Activated T-helper 17 cell treated with anti-CD3 and anti-CD28 coated beads, Interleukin-2, amount 50 U/mL, for 72 hours (primary cell): ENCODE data around the gene PCDH10. TPM values are rescaled to one million over a fixed set of nuclear protein-coding genes. Genes with fewer than 3 reads are reported as not detected.
"Not testable (repeated sequence)": the region's sequence is repeated elsewhere in the genome, so short reads cannot be mapped to it uniquely, and the experiment has no call there.

Source experiments
- ATAC-seq: fragments of 150-1000 bp; cut with Tn5 transposase; replicated peaks from 2 replicates; pipeline ENCODE4 v1.10.0; 2021; ENCODE audit warnings: mild to moderate bottlenecking, moderate library complexity
- H3K27ac Mint-ChIP-seq: one replicate; pipeline ENCODE4 v1.8.0; 2022; ENCODE audit warnings: mixed read lengths
- H3K27me3 Mint-ChIP-seq: one replicate; pipeline ENCODE4 v1.8.0; 2022; ENCODE audit warnings: mixed read lengths
- H3K36me3 Mint-ChIP-seq: one replicate; pipeline ENCODE4 v1.8.0; 2022; ENCODE audit warnings: low read depth, mild to moderate bottlenecking, mixed read lengths
- H3K4me1 Mint-ChIP-seq: one replicate; pipeline ENCODE4 v1.8.0; 2022; ENCODE audit warnings: mixed read lengths
- H3K4me3 Mint-ChIP-seq: one replicate; pipeline ENCODE4 v1.8.0; 2022; ENCODE audit warnings: mild to moderate bottlenecking, mixed read lengths
- H3K9me3 Mint-ChIP-seq: one replicate; pipeline ENCODE4 v1.8.0; 2022; ENCODE audit warnings: mixed read lengths
- total RNA-seq, 2 donors: library from RNA; stranded (reverse); gene quantifications; one replicate each; pipeline ENCODE4 v1.2.3, GENCODE V29; 2022

The PCDH10 gene
- total RNA-seq, 2 donors from 2014 or later, result not detected

- Mint-ChIP-seq H3K27me3 (peaks cover 5% of the 10 kb centered on the region), H3K4me1 (peaks cover 5% of the 10 kb centered on the region), H3K36me3 (peaks cover 5% of the 10 kb centered on the region), H3K4me3 (no peak overlapping the region), H3K9me3 (peaks cover 4% of the 10 kb centered on the region), H3K27ac (no peak overlapping the region)
- ATAC-seq, result no peak
Observed at GRCh38 chr4:133157460-133158160, 8.5 kb downstream of the PCDH10 start.

DNA sequence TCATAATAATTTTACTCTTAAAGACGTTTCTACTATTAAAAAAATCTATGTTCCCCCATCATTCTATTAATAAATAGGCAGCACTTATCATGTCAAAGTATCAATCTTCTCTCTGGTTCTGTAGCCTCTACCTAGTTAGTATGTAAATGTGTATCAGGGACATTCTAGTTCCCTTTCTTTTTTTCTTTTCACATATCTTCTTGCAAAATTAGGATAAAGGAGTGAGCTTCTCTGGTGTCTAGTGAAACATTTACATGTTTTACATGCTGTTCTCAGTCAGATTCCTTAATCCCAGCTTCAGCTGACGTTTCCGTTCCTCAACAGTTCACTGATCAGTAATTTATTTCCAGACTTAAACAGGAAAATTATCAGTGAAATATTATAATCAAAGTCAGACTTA is 11.8 kb downstream of the PCDH10 start:
- H3K36me3 Mint-ChIP-seq, result no peaks in the 10 kb centered on the region
- H3K9me3 Mint-ChIP-seq, result no peaks in the 10 kb centered on the region
- H3K27me3 Mint-ChIP-seq, result no peaks in the 10 kb centered on the region
- ATAC-seq, result no peak
- no peaks in the 10 kb centered on the region for H3K4me1 Mint-ChIP-seq
- no peak overlapping the region for H3K4me3 Mint-ChIP-seq
- H3K27ac Mint-ChIP-seq, result no peak overlapping the region

GRCh38 chr4:133161570-133162295 is 12.6 kb downstream of the PCDH10 start:
- Mint-ChIP-seq H3K27ac (no peak overlapping the region), H3K9me3 (no peaks in the 10 kb centered on the region), H3K27me3 (no peaks in the 10 kb centered on the region), H3K36me3 (no peaks in the 10 kb centered on the region), H3K4me3 (no peak overlapping the region), H3K4me1 (no peaks in the 10 kb centered on the region)
- no peak for ATAC-seq

DNA sequence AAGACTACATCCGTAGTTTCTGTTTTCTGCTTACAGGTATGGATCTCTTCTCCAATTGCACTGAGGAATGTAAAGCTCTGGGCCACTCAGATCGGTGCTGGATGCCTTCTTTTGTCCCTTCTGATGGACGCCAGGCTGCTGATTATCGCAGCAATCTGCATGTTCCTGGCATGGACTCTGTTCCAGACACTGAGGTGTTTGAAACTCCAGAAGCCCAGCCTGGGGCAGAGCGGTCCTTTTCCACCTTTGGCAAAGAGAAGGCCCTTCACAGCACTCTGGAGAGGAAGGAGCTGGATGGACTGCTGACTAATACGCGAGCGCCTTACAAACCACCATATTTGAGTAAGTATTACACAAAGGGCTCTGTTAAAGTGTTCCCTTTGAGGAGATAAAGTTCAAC is 13.8 kb downstream of the PCDH10 start:
- H3K27ac Mint-ChIP-seq, result no peak overlapping the region
- no peak for ATAC-seq
- no peaks in the 10 kb centered on the region for H3K4me1 Mint-ChIP-seq
- no peaks in the 10 kb centered on the region for H3K27me3 Mint-ChIP-seq
- no peaks in the 10 kb centered on the region for H3K36me3 Mint-ChIP-seq
- no peak overlapping the region for H3K4me3 Mint-ChIP-seq
- H3K9me3 Mint-ChIP-seq, result no peaks in the 10 kb centered on the region

DNA sequence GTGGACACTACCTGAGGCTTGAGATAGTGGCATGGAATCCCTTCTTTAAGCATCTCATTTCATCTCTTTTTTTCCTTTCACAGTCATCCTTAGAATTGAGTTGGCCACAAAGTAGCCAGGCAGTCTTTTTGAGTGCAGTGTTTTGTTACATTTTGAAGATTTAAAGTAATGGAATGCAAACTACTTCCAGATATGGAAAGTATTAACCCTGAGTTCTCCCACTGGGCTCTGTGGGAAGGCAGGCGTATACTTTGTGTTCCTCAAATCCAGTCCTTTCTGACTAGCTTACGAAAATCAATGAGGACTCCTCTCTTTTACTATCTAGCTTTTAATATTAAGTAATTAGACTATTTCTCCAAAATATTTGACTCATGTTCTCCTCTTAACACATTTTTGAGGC is 29.9 kb downstream of the PCDH10 start:
- H3K27ac Mint-ChIP-seq, result no peak overlapping the region
- no peaks in the 10 kb centered on the region for H3K4me1 Mint-ChIP-seq
- H3K36me3 Mint-ChIP-seq, result no peaks in the 10 kb centered on the region
- ATAC-seq, result no peak
- no peak overlapping the region for H3K4me3 Mint-ChIP-seq
- peaks cover 3% of the 10 kb centered on the region for H3K9me3 Mint-ChIP-seq
- no peaks in the 10 kb centered on the region for H3K27me3 Mint-ChIP-seq

DNA sequence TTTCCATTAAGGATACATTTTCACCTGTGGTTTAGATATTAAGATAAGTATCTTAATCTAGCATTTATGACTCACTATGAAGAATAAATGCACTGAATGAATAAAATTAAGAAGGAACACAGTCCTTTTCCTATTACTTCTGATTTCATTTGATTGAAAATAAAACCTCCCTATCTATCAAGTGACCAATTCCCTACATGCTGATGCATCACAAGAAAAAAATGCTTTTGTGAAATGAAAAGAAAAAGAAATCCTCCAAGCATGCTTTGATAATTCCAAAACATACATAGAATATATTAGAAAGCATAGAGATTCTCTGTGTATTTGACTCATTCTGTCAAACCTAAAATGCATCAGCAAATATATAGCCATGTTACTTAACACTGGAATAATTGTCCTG is 37.1 kb downstream of the PCDH10 start:
- H3K27ac Mint-ChIP-seq, result no peak overlapping the region
- ATAC-seq, result no peak
- peaks cover 3% of the 10 kb centered on the region for H3K9me3 Mint-ChIP-seq
- no peaks in the 10 kb centered on the region for H3K36me3 Mint-ChIP-seq
- no peaks in the 10 kb centered on the region for H3K27me3 Mint-ChIP-seq
- H3K4me1 Mint-ChIP-seq, result no peaks in the 10 kb centered on the region
- H3K4me3 Mint-ChIP-seq, result no peak overlapping the region

DNA sequence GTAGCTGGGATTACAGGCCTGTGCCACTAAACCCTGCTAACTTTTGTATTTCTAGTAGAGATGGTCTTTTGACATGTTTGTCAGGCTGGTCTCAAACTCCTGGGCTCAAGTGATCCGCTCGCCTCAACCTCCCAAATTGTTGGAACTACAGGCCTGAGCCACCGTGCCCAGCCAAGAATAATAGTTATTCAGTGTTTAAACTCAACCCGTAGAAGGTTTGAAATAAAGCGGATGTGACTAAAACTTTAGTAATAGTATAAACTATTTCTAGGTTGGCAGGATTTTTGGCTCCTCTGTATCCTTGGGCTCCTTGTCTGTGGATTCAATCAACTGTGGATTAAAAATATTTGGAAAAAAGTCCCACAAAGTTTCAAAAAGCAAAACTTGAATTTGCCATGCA is 37.8 kb downstream of the PCDH10 start:
- Mint-ChIP-seq H3K9me3 (peaks cover under 1% of the 10 kb centered on the region), H3K27ac (no peak overlapping the region), H3K4me1 (no peaks in the 10 kb centered on the region), H3K27me3 (no peaks in the 10 kb centered on the region), H3K36me3 (no peaks in the 10 kb centered on the region), H3K4me3 (no peak overlapping the region)
- no peak for ATAC-seq

GRCh38 chr4:133188433-133189146 is 39.5 kb downstream of the PCDH10 start:
- Mint-ChIP-seq H3K4me1 (no peaks in the 10 kb centered on the region), H3K36me3 (no peaks in the 10 kb centered on the region), H3K27ac (no peak overlapping the region), H3K27me3 (no peaks in the 10 kb centered on the region), H3K9me3 (no peaks in the 10 kb centered on the region), H3K4me3 (no peak overlapping the region)
- no peak for ATAC-seq

DNA sequence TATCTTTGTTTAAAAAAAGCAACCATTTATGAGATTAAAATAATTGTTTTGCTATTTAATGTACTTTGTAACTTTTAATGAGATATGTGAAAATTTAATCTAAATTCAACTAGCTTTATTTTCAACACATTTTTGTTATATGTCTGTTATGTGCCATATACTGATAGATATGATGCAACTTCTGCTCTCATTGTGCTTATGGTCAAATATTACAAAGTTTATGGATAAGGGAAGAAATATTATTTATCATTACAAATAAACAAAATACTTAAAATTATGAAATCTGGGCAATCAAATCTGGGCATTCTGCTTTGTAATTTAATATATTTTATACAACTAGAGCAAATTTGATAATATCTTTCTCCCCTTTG is 40.0 kb downstream of the PCDH10 start:
- H3K27ac Mint-ChIP-seq, result no peak overlapping the region
- H3K36me3 Mint-ChIP-seq, result no peaks in the 10 kb centered on the region
- no peaks in the 10 kb centered on the region for H3K27me3 Mint-ChIP-seq
- H3K9me3 Mint-ChIP-seq, result no peaks in the 10 kb centered on the region
- no peak overlapping the region for H3K4me3 Mint-ChIP-seq
- no peaks in the 10 kb centered on the region for H3K4me1 Mint-ChIP-seq
- ATAC-seq, result no peak

DNA sequence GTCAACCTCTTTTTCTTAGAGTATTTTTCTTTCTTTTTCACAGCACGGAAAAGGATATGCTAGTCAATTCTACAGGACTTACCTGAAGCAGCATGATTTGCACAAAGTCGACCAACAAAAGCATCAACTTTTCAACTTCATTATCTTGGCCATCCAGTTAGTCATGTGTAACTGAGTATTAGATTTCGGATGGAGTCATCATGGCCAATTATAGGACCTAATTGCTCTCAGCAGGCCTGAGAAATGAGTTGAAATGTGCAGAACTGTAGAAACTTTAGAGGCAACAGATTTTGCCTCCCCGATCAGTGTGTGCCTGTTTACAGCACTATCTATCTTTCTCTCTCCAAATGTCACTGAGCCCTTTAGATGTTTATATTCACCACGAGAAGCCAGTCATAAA is 41.0 kb downstream of the PCDH10 start:
- no peaks in the 10 kb centered on the region for H3K4me1 Mint-ChIP-seq
- H3K4me3 Mint-ChIP-seq, result no peak overlapping the region
- H3K36me3 Mint-ChIP-seq, result no peaks in the 10 kb centered on the region
- H3K9me3 Mint-ChIP-seq, result no peaks in the 10 kb centered on the region
- no peaks in the 10 kb centered on the region for H3K27me3 Mint-ChIP-seq
- ATAC-seq, result no peak
- no peak overlapping the region for H3K27ac Mint-ChIP-seq

- H3K9me3 Mint-ChIP-seq, result peaks cover 7% of the 10 kb centered on the region
- H3K27ac Mint-ChIP-seq, result no peak overlapping the region
- H3K27me3 Mint-ChIP-seq, result no peaks in the 10 kb centered on the region
- no peak for ATAC-seq
- no peaks in the 10 kb centered on the region for H3K4me1 Mint-ChIP-seq
- no peaks in the 10 kb centered on the region for H3K36me3 Mint-ChIP-seq
- no peak overlapping the region for H3K4me3 Mint-ChIP-seq
Observed at GRCh38 chr4:133208694-133209285, 59.7 kb downstream of the PCDH10 start.

DNA sequence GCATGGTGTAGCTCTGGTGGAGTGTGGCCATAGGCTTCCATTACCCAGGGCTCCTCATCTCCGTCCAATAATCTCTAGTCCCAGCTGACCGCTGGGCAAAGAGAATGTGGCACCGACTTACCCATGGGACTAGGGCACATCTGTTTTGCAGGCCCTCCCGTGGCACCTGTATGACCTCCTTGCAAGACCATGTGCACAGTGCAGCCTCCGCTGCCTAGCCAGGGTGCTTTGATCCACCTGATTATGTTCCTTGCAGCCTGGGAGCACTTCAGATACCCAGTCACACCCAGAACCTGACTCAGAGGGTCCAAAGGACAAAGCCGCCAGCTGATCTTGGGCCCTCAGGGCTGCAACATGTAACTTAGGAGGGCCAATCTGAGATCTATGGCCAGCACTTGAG is 84.8 kb downstream of the PCDH10 start:
- H3K36me3 Mint-ChIP-seq, result no peaks in the 10 kb centered on the region
- H3K27me3 Mint-ChIP-seq, result no peaks in the 10 kb centered on the region
- H3K9me3 Mint-ChIP-seq, result peaks cover 11% of the 10 kb centered on the region
- no peak overlapping the region for H3K27ac Mint-ChIP-seq
- H3K4me1 Mint-ChIP-seq, result no peaks in the 10 kb centered on the region
- ATAC-seq, result no peak
- H3K4me3 Mint-ChIP-seq, result no peak overlapping the region

- not testable (repeated sequence) for ATAC-seq, H3K27me3 Mint-ChIP-seq, H3K36me3 Mint-ChIP-seq, H3K4me3 Mint-ChIP-seq, H3K4me1 Mint-ChIP-seq, H3K27ac Mint-ChIP-seq
- H3K9me3 Mint-ChIP-seq, result peaks cover 17% of the 10 kb centered on the region
Observed at GRCh38 chr4:133240451-133240850, 91.4 kb downstream of the PCDH10 start.
